Measurements from ENCODE around the gene CMIP. TPM values are rescaled to one million over a fixed set of nuclear protein-coding genes. Genes with fewer than 3 reads are reported as not detected.

The CMIP gene
- total RNA-seq, 4 donors from 2014 or later, result 44.6 to 152 (median 76.5) TPM

GRCh38 chr16:81671738-81672597 is 227.4 kb downstream of the CMIP start:
- DNase-seq, result no peak
- H3K9me3 ChIP-seq, result no peaks in the 10 kb centered on the region
- no peaks in the 10 kb centered on the region for H3K4me1 ChIP-seq
- no peak overlapping the region for H3K4me3 ChIP-seq
- no peaks in the 10 kb centered on the region for H3K27me3 ChIP-seq
- no peak for TF ChIP-seq POLR2A (IDR thresholded peaks at IDR 0.05)
- TF ChIP-seq, protein P1, sequence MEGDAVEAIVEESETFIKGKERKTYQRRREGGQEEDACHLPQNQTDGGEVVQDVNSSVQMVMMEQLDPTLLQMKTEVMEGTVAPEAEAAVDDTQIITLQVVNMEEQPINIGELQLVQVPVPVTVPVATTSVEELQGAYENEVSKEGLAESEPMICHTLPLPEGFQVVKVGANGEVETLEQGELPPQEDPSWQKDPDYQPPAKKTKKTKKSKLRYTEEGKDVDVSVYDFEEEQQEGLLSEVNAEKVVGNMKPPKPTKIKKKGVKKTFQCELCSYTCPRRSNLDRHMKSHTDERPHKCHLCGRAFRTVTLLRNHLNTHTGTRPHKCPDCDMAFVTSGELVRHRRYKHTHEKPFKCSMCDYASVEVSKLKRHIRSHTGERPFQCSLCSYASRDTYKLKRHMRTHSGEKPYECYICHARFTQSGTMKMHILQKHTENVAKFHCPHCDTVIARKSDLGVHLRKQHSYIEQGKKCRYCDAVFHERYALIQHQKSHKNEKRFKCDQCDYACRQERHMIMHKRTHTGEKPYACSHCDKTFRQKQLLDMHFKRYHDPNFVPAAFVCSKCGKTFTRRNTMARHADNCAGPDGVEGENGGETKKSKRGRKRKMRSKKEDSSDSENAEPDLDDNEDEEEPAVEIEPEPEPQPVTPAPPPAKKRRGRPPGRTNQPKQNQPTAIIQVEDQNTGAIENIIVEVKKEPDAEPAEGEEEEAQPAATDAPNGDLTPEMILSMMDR (IDR thresholded peaks at IDR 0.05), result no peak
- no peak overlapping the region for H3K27ac ChIP-seq
- peaks cover 0 to 69% (median 0%) of the 10 kb centered on the region in 3 donors for H3K36me3 ChIP-seq

- H3K27me3 ChIP-seq, result no peaks in the 10 kb centered on the region
- H3K27ac ChIP-seq, result no peak overlapping the region
- H3K9me3 ChIP-seq, result no peaks in the 10 kb centered on the region
- TF ChIP-seq, protein P1 (IDR thresholded peaks at IDR 0.05), result no peak
- TF ChIP-seq POLR2A (IDR thresholded peaks at IDR 0.05), result no peak
- H3K36me3 ChIP-seq, result peaks cover 0 to 78% (median 0%) of the 10 kb centered on the region in 3 donors
- no peak overlapping the region for H3K4me3 ChIP-seq
- no peak for DNase-seq
- H3K4me1 ChIP-seq, result peaks cover 0 to 3% (median 0%) of the 10 kb centered on the region in 4 donors
Measured at GRCh38 chr16:81673432-81673831, 228.8 kb downstream of the CMIP start.

DNA sequence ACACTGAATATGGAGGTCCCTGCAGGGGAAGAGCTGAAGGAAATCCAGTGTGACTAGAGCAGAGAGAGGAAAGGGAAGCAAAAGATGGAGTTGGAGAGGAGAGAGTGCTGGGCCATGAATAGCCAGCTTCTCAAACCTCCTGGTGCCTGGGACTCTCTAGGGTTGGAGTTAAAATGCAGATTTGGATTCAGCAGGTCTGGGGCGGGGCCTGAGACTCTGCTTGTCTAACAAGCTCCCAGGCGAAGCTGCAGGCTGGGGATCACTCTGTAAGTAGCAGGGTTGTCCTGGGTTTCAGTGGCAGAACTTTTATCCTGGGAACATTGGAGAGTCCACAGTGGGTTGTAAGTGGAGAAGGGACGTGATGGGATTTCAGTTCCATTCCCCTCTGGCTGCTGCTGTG is 231.1 kb downstream of the CMIP start:
- Histone ChIP-seq H3K27ac (peak overlapping the region in 2 of 4 donors; percentile 58 to 77), H3K36me3 (peaks cover 0 to 83% (median 0%) of the 10 kb centered on the region in 3 donors), H3K4me1 (peaks cover 0 to 10% (median 0%) of the 10 kb centered on the region in 4 donors), H3K27me3 (no peaks in the 10 kb centered on the region), H3K9me3 (no peaks in the 10 kb centered on the region), H3K4me3 (no peak overlapping the region)
- DNase-seq, result no peak
- no peak for TF ChIP-seq POLR2A (IDR thresholded peaks at IDR 0.05)
- TF ChIP-seq, protein P1 (IDR thresholded peaks at IDR 0.05), result no peak

GRCh38 chr16:81676066-81676882 is 231.7 kb downstream of the CMIP start:
- TF ChIP-seq, protein P1 (IDR thresholded peaks at IDR 0.05), result no peak
- no peak for TF ChIP-seq POLR2A (IDR thresholded peaks at IDR 0.05)
- H3K27me3 ChIP-seq, result no peaks in the 10 kb centered on the region
- H3K9me3 ChIP-seq, result no peaks in the 10 kb centered on the region
- no peak for DNase-seq
- peaks cover 0 to 82% (median 0%) of the 10 kb centered on the region in 3 donors for H3K36me3 ChIP-seq
- no peak overlapping the region for H3K4me3 ChIP-seq
- H3K4me1 ChIP-seq, result peaks cover 0 to 10% (median 0%) of the 10 kb centered on the region in 4 donors
- peak overlapping the region in 2 of 4 donors; percentile 58 to 77 for H3K27ac ChIP-seq

- no peak overlapping the region for H3K4me3 ChIP-seq
- peaks cover 0 to 10% (median 0%) of the 10 kb centered on the region in 4 donors for H3K4me1 ChIP-seq
- no peaks in the 10 kb centered on the region for H3K9me3 ChIP-seq
- H3K36me3 ChIP-seq, result peaks cover 0 to 81% (median 0%) of the 10 kb centered on the region in 3 donors
- TF ChIP-seq, protein P1 (IDR thresholded peaks at IDR 0.05), result no peak
- no peak for TF ChIP-seq POLR2A (IDR thresholded peaks at IDR 0.05)
- no peak for DNase-seq
- H3K27me3 ChIP-seq, result no peaks in the 10 kb centered on the region
- peak overlapping the region in 3 of 4 donors; percentile 14 to 77 (median 58) for H3K27ac ChIP-seq
Measured at GRCh38 chr16:81676883-81677737, 232.5 kb downstream of the CMIP start.

Data from Peyer's patch (tissue), 4 donors.